Liver (tissue), 9 donors: ENCODE data around the gene TUT7. TPM values are rescaled to one million over a fixed set of nuclear protein-coding genes. Genes with fewer than 3 reads are reported as not detected.
"Not testable (repeated sequence)": the region's sequence is repeated elsewhere in the genome, so short reads cannot be mapped to it uniquely, and the experiment has no call there.

Experiments
- DNase-seq: peaks from one replicate; pipeline ENCODE4 v3.0.0-alpha.2; 2017; ENCODE audit warnings: low spot score
- H3K27ac ChIP-seq, 2 donors: one replicate each; pipeline ENCODE4 v1.7.0; 2013; ENCODE audit warnings: inconsistent platforms in 2 of 2, low read length in 2 of 2, control low read depth in 1 of 2, low read depth in 1 of 2, mild to moderate bottlenecking in 1 of 2
- H3K27me3 ChIP-seq, 4 donors: one replicate each; pipeline versions ENCODE4 v1.6.1 to v1.7.0; 2013; ENCODE audit warnings: low read length in 3 of 4, inconsistent platforms in 1 of 4, mild to moderate bottlenecking in 1 of 4, moderate library complexity in 1 of 4; ENCODE audit not compliant: control insufficient read depth in 4 of 4, insufficient read depth in 4 of 4
- H3K36me3 ChIP-seq, 4 donors: one replicate each; pipeline versions ENCODE4 v1.6.1 to v1.7.0; 2013; ENCODE audit warnings: low read length in 3 of 4, mild to moderate bottlenecking in 3 of 4, low read depth in 1 of 4, moderate library complexity in 1 of 4; ENCODE audit not compliant: control insufficient read depth in 4 of 4, insufficient read depth in 3 of 4
- H3K4me1 ChIP-seq, 4 donors: one replicate each; pipeline versions ENCODE4 v1.6.1 to v1.7.0; 2013; ENCODE audit warnings: low read length in 3 of 4, mild to moderate bottlenecking in 3 of 4, moderate library complexity in 1 of 4; ENCODE audit not compliant: control insufficient read depth in 4 of 4, insufficient read depth in 4 of 4
- H3K4me3 ChIP-seq, 3 donors: one replicate each; pipeline versions ENCODE4 v1.6.1 to v1.7.0; 2013; ENCODE audit warnings: low read length in 3 of 3, control low read depth in 1 of 3, low read depth in 1 of 3, mild to moderate bottlenecking in 1 of 3
- H3K9ac ChIP-seq, 2 donors: one replicate each; pipeline ENCODE4 v1.7.0; 2013; ENCODE audit warnings: low read length in 2 of 2, mild to moderate bottlenecking in 2 of 2, moderate library complexity in 2 of 2, control low read depth in 1 of 2, low read depth in 1 of 2
- H3K9me3 ChIP-seq, 4 donors: one replicate each; pipeline versions ENCODE4 v1.6.1 to v1.7.0; 2013; ENCODE audit warnings: low read length in 3 of 4; ENCODE audit not compliant: control insufficient read depth in 4 of 4
- EGR1 ChIP-seq, 2 donors: IDR thresholded peaks; 2 replicates each; pipeline ENCODE4 v1.6.1; 2016 to 2018; ENCODE audit warnings: antibody characterized with exemption in 2 of 2, low read depth in 2 of 2
- FOXA1 ChIP-seq: IDR thresholded peaks from 2 replicates; pipeline ENCODE4 v1.6.1; 2016; ENCODE audit warnings: antibody characterized with exemption
- FOXA2 ChIP-seq: IDR thresholded peaks from 2 replicates; pipeline ENCODE4 v1.6.1; 2016; ENCODE audit warnings: antibody characterized with exemption
- GABPA ChIP-seq, 2 donors: IDR thresholded peaks in 1 of 2; conservative IDR thresholded peaks in 1 of 2; 2 replicates each; pipeline ENCODE4 v1.6.1; 2016; ENCODE audit warnings: antibody characterized with exemption in 2 of 2, mild to moderate bottlenecking in 1 of 2, moderate library complexity in 1 of 2
- HNF4A ChIP-seq, 2 donors: conservative IDR thresholded peaks; 2 replicates each; pipeline ENCODE4 v1.6.1; 2016; ENCODE audit warnings: antibody characterized with exemption in 2 of 2, mild to moderate bottlenecking in 2 of 2
- HNF4G ChIP-seq: IDR thresholded peaks from 2 replicates; pipeline ENCODE4 v1.6.1; 2016; ENCODE audit warnings: antibody characterized with exemption
- NR2F2 ChIP-seq: IDR thresholded peaks from 2 replicates; pipeline ENCODE4 v1.6.1; 2016; ENCODE audit warnings: antibody characterized with exemption
- RAD21 ChIP-seq, 2 donors: IDR thresholded peaks; 2 replicates each; pipeline ENCODE4 v1.6.1; 2016; ENCODE audit warnings: antibody characterized with exemption in 2 of 2, mild to moderate bottlenecking in 2 of 2
- REST ChIP-seq: IDR thresholded peaks from 2 replicates; pipeline ENCODE4 v1.6.1; 2016; ENCODE audit warnings: antibody characterized with exemption, mild to moderate bottlenecking
- RXRA ChIP-seq, 2 donors: IDR thresholded peaks; 2 replicates each; pipeline ENCODE4 v1.6.1; 2017 to 2018; ENCODE audit warnings: antibody characterized with exemption in 2 of 2, mild to moderate bottlenecking in 1 of 2
- WGBS: extraction: QIAGEN DNeasy Blood & Tissue Kit; methylation state at CpG from one replicate; pipeline ENCODE4 v1.1.7; 2013; 5-methylcytosine and 5-hydroxymethylcytosine counted together
- polyA plus RNA-seq, 2 donors: library from polyadenylated mRNA; stranded (reverse) in 1 of 2; unstranded in 1 of 2; fragments of 200-250 nt in 1 of 2; fragments of >200 nt in 1 of 2; fragmentation: Nextera tagmentation in 1 of 2; extraction: Ambion mirVana in 1 of 2; gene quantifications; one replicate each; pipeline versions ENCODE4 v1.2.1 to v1.2.3, GENCODE V29; 2013 to 2015
- total RNA-seq, 2 donors: library from RNA; depleted of rRNA; stranded (reverse); fragments of >200 nt; gene quantifications; one replicate each; pipeline ENCODE4 v1.2.3, GENCODE V29; 2014
- TF ChIP-seq, protein P1 (sequence below): IDR thresholded peaks from 2 replicates; pipeline ENCODE4 v1.6.1; 2016; ENCODE audit warnings: antibody characterized with exemption
- donor health status: healthy.
- donor health status: healthy.
- donor health status: healthy.
- donor health status: healthy.
- donor health status: healthy.

The TUT7 gene
- total and polyA plus RNA-seq, 4 donors, result 10.7 to 34.6 (median 15.9) TPM

- no peak for TF ChIP-seq REST
- no peak for TF ChIP-seq FOXA2
- TF ChIP-seq RXRA (IDR thresholded peaks at IDR 0.05), result no peak
- no peak for TF ChIP-seq FOXA1
- no peak for TF ChIP-seq EGR1 (IDR thresholded peaks at IDR 0.05; ENCODE audit: low read depth in 2 of 2)
- TF ChIP-seq NR2F2, result no peak
These were observed 36.0 kb downstream of the TUT7 start (continued) for GRCh38 chr9:86318187-86318586.

GRCh38 chr9:86315078-86315477 lies 39.1 kb downstream of the TUT7 start:
- TF ChIP-seq, protein P1, sequence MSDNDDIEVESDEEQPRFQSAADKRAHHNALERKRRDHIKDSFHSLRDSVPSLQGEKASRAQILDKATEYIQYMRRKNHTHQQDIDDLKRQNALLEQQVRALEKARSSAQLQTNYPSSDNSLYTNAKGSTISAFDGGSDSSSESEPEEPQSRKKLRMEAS, result no peak
- WGBS, result 98% methylated on average over 2 of the region's 2 CpGs
- peaks cover 3 to 77% (median 65%) of the 10 kb centered on the region in 4 donors for H3K36me3 ChIP-seq

DNA sequence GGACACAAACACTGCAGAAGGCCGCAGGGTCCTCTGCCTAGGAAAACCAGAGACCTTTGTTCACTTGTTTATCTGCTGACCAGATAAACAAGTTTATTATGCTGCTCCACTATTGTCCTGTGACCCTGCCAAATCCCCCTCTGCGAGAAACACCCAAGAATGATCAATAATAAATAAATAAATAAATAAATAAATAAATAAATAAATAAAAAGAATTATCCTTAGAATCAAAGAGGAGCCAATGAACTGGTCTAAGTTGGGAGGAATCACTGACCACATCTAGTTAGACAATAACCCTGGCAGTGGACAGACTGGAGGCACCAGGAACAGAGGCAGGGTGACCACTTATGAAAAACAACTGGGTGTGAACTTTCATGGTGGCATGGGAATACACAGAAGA lies 41.3 kb downstream of the TUT7 start:
- not testable (repeated sequence) for H3K27me3 ChIP-seq, H3K9me3 ChIP-seq, H3K27ac ChIP-seq, H3K4me1 ChIP-seq, DNase-seq, H3K9ac ChIP-seq, H3K4me3 ChIP-seq
- 98% methylated on average over 2 of the region's 2 CpGs for WGBS
- peaks cover 3 to 78% (median 71%) of the 10 kb centered on the region in 4 donors for H3K36me3 ChIP-seq

More at GRCh38 chr9:86315078-86315477, 39.1 kb downstream of the TUT7 start:
- H3K27me3 ChIP-seq, result no peaks in the 10 kb centered on the region
- no peaks in the 10 kb centered on the region for H3K9me3 ChIP-seq
- H3K4me1 ChIP-seq, result no peaks in the 10 kb centered on the region
- H3K4me3 ChIP-seq, result no peak overlapping the region
- no peak for DNase-seq
- no peak overlapping the region for H3K9ac ChIP-seq
- no peak overlapping the region for H3K27ac ChIP-seq

DNA sequence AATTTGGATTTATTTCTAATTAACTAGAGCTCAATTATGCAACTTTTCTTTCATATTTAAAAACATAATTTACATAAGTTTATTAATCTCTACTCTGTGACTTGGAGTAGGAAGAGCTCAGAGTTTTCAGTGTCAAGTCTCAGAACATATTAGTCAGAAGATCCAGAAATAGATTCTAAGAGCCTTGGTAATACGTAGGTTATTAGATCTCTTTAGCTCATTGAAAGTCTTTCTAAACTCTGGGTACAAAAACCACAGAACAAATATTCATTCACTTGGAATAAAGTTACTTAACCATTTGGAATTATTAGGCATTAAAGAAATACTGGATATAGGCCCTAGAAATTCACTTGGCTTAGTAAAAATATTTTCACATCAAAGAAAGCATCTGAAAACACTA lies 45.5 kb downstream of the TUT7 start:
- H3K4me1 ChIP-seq, result no peaks in the 10 kb centered on the region
- H3K4me3 ChIP-seq, result no peak overlapping the region
- H3K9me3 ChIP-seq, result no peaks in the 10 kb centered on the region
- TF ChIP-seq RAD21 (IDR thresholded peaks at IDR 0.05), result no peak
- no peak for TF ChIP-seq HNF4A (conservative IDR thresholded peaks at IDR 0.05)
- TF ChIP-seq GABPA (IDR thresholded peaks at IDR 0.05 in 1 of 2, conservative IDR thresholded peaks at IDR 0.05 in 1 of 2), result no peak
- no peak for TF ChIP-seq HNF4G
- no peak for TF ChIP-seq FOXA2
- H3K27me3 ChIP-seq, result no peaks in the 10 kb centered on the region
- no peak for DNase-seq
- no peak overlapping the region for H3K27ac ChIP-seq
- H3K36me3 ChIP-seq, result peaks cover 7 to 78% (median 75%) of the 10 kb centered on the region in 4 donors
- WGBS, result 92% methylated on average over 1 of the region's 1 CpG
- no peak overlapping the region for H3K9ac ChIP-seq
